ENCODE results near the gene LSM12. TPM values are rescaled to one million over a fixed set of nuclear protein-coding genes. Genes with fewer than 3 reads are reported as not detected.
A peak's percentile ranks its signal among the peaks of the same experiment; 100 is the strongest.

LSM12 gene
- total RNA-seq = 54.1 and 55.4 TPM in 2 replicates
- long read RNA-seq, transcript LSM12-201 (5 exons, 2,308 nt) = major isoform, 69 of 107 reads
- long read RNA-seq, partial matches to known transcripts = 2 of 107 reads
- long read RNA-seq, other reads (novel, unspliced or antisense) = 36 of 107 reads

- Mint-ChIP-seq H3K36me3 (ENCODE audit: insufficient read depth) (peaks cover 5% of the 10 kb centered on the region), H3K4me1 (ENCODE audit: low read depth) (peaks cover 23% of the 10 kb centered on the region), H3K27ac (peak within 1 kb of the TSS; percentile 98), H3K27me3 (no peaks in the 10 kb centered on the region), H3K9me3 (ENCODE audit: low read depth) (no peaks in the 10 kb centered on the region), H3K4me3 (ENCODE audit: low read depth) (peak within 1 kb of the TSS; percentile 95)
- DNase-seq (ENCODE audit: low spot score, unreplicated experiment) = peak; percentile 90
- TF ChIP-seq, protein P1, sequence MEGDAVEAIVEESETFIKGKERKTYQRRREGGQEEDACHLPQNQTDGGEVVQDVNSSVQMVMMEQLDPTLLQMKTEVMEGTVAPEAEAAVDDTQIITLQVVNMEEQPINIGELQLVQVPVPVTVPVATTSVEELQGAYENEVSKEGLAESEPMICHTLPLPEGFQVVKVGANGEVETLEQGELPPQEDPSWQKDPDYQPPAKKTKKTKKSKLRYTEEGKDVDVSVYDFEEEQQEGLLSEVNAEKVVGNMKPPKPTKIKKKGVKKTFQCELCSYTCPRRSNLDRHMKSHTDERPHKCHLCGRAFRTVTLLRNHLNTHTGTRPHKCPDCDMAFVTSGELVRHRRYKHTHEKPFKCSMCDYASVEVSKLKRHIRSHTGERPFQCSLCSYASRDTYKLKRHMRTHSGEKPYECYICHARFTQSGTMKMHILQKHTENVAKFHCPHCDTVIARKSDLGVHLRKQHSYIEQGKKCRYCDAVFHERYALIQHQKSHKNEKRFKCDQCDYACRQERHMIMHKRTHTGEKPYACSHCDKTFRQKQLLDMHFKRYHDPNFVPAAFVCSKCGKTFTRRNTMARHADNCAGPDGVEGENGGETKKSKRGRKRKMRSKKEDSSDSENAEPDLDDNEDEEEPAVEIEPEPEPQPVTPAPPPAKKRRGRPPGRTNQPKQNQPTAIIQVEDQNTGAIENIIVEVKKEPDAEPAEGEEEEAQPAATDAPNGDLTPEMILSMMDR (IDR thresholded peaks at IDR 0.05; ENCODE audit: unreplicated experiment) = no peak
Observed at GRCh38 chr17:44066204-44066930, at the start of gene LSM12. Gene LSM12, minus strand, starts transcription at chr17:44066671. Its CDS starts 84 bp downstream, at chr17:44066587.

DNA sequence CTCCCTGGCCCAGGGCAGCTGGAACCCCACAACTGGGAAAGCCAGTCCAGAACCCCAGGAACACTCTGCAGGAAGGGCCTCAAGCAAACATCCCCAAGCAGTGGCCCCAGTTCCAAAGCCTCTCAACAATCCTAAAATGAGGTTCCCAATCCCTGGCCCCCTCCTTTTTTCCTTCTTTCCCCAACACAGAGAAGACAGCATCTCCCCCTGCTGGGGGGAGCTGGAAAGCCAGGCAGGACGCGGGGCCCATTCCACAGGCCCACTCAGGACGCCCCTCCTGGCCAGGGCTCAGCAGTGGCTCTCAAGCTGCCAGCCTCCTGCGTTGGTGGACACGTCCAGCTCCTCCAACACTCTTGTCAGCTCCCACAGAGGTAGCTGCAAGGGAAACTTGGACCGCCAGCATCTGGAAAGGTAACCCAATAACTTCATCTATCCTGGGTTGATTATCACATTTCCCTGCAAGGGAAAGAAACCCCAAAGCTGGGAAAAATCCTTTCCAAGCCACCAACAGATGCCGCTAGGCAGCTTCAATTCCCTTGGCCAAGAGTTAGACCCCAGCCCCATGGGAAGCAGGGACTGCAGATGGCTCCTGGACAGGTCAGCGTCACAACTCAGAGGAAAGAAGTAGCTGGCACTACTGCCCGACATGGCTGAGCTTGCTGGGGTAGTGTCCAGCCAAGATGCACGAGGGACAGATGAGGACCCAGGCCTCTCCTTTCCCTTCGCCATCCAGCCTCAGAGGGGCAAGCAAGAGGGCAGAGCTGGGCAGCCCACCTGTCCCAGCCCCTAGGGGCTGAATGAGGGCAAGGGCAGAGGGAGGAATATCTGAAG lies 49.3 kb upstream of the LSM12 start:
- TF ChIP-seq, protein P1 (IDR thresholded peaks at IDR 0.05; ENCODE audit: unreplicated experiment) = peak; percentile 63
- H3K4me1 Mint-ChIP-seq (ENCODE audit: low read depth) = peaks cover 2% of the 10 kb centered on the region

DNA sequence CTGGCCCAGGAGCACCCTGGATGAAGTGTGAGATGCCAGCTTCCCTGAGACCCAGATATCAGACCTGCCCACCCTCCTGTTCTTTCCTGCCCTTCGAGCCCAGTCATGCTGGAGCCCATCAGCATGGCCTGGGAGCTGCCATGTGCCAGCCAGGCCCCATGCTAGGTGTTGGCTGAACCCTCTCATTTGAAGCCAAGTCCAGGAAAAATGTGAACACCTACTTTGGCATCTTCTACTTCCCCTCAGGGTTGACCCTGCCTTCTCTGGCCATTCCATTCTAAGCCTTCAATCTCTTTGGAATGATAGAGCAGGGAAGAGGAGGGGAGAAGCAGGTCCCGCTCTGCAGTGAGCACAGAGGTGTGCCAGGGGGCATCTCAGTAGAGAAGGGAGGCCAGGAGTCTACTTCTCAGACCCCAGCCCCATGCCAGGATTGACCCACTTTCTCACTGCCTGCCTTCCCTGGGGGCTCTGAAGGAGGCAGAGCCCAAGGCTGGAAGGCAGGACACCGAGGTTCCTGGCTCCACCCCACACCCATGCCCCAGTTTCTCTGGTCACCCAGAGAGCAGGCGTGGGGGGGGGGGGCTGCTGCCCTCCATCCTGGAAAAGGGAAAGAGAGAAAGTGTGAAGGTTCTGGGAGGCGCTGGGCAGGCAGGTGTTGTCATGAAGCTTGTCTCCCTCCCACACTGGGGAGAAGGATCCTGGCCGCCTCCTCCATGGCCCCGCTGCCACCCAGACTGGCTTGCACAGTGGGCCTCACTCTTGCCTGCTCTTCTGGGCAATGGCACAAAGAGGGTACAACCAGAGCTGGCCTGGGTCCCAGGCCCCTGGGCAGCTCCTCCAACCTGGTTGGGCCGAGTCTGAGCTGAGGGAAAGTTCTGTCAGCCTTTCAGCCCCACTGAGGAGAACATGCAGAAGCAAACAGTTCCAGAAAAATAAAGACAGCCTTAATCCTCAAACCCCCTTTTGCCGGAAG lies 47.7 kb upstream of the LSM12 start:
- Mint-ChIP-seq H3K27ac (no peak overlapping the region), H3K36me3 (ENCODE audit: insufficient read depth) (peaks cover 2% of the 10 kb centered on the region), H3K9me3 (ENCODE audit: low read depth) (no peaks in the 10 kb centered on the region), H3K27me3 (no peaks in the 10 kb centered on the region), H3K4me3 (ENCODE audit: low read depth) (no peak overlapping the region), H3K4me1 (ENCODE audit: low read depth) (peaks cover 2% of the 10 kb centered on the region)
- TF ChIP-seq, protein P1 (IDR thresholded peaks at IDR 0.05; ENCODE audit: unreplicated experiment) = no peak
- no peak for DNase-seq (ENCODE audit: low spot score, unreplicated experiment)

More for the DNA sequence above, 49.3 kb upstream of the LSM12 start:
- Mint-ChIP-seq H3K9me3 (ENCODE audit: low read depth) (no peaks in the 10 kb centered on the region), H3K36me3 (ENCODE audit: insufficient read depth) (peaks cover 2% of the 10 kb centered on the region), H3K27me3 (no peaks in the 10 kb centered on the region), H3K27ac (peak overlapping the region; percentile 62), H3K4me3 (ENCODE audit: low read depth) (no peak overlapping the region)
- peak; percentile 27 for DNase-seq (ENCODE audit: low spot score, unreplicated experiment)

DNA sequence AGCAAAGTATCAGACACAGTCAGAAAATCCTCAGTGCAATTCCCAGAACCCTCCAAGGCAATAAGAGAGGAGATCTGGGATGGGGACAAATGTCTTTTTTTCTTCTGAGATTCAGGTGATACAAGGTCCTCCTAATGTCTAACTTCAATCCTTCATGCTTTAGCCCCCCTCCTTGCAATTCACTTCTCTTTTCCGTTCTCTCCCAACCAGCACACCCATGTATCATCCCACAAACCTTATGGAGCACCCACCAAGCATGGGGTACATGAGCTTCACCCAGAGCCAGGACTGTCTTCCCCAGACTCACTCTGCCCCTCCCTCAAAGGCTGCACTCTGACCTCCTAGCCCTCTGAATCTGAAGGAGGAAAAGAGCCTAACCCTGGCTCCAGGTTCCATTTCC lies 46.9 kb upstream of the LSM12 start:
- no peaks in the 10 kb centered on the region for H3K9me3 Mint-ChIP-seq (ENCODE audit: low read depth)
- TF ChIP-seq, protein P1 (IDR thresholded peaks at IDR 0.05; ENCODE audit: unreplicated experiment) = no peak
- no peak overlapping the region for H3K27ac Mint-ChIP-seq
- H3K27me3 Mint-ChIP-seq = no peaks in the 10 kb centered on the region
- peaks cover 4% of the 10 kb centered on the region for H3K4me1 Mint-ChIP-seq (ENCODE audit: low read depth)
- peaks cover 2% of the 10 kb centered on the region for H3K36me3 Mint-ChIP-seq (ENCODE audit: insufficient read depth)
- H3K4me3 Mint-ChIP-seq (ENCODE audit: low read depth) = no peak overlapping the region
- DNase-seq (ENCODE audit: low spot score, unreplicated experiment) = no peak
